NCI-H774 (cell line): ENCODE data around the gene PLEKHO1.
"Not testable (repeated sequence)": the region's sequence is repeated elsewhere in the genome, so short reads cannot be mapped to it uniquely, and the experiment has no call there.

ENCODE experiments used
- DNase-seq: peaks from one replicate; lab custom pipeline; 2025; lab: John Stamatoyannopoulos, UW

PLEKHO1 gene

GRCh38 chr1:150173141-150173585, 23.4 kb downstream of the PLEKHO1 start:
- DNase-seq, result no peak

GRCh38 chr1:150176593-150176992, 26.9 kb downstream of the PLEKHO1 start:
- no peak for DNase-seq

GRCh38 chr1:150178548-150178947, 28.8 kb downstream of the PLEKHO1 start:
- no peak for DNase-seq

- DNase-seq, result no peak
These were observed 30.2 kb downstream of the PLEKHO1 start for GRCh38 chr1:150179867-150180266.

GRCh38 chr1:150180474-150180873, 30.8 kb downstream of the PLEKHO1 start:
- no peak for DNase-seq

- no peak for DNase-seq
These were observed 32.5 kb downstream of the PLEKHO1 start for GRCh38 chr1:150182247-150182646.

- DNase-seq, result no peak
These were observed 33.3 kb downstream of the PLEKHO1 start for GRCh38 chr1:150183061-150183460.

- no peak for DNase-seq
These were observed 35.8 kb downstream of the PLEKHO1 start for GRCh38 chr1:150185481-150185880.

GRCh38 chr1:150186438-150186788, 36.7 kb downstream of the PLEKHO1 start:
- DNase-seq, result not testable (repeated sequence)

GRCh38 chr1:150186789-150187559, 37.3 kb downstream of the PLEKHO1 start:
- peak; percentile 26 for DNase-seq

GRCh38 chr1:150187560-150187931, 37.8 kb downstream of the PLEKHO1 start:
- DNase-seq, result no peak

- no peak for DNase-seq
These were observed 42.3 kb downstream of the PLEKHO1 start for GRCh38 chr1:150192012-150192411.

- no peak for DNase-seq
These were observed 44.8 kb downstream of the PLEKHO1 start for GRCh38 chr1:150194381-150195031.

GRCh38 chr1:150196417-150196816, 46.7 kb downstream of the PLEKHO1 start:
- DNase-seq, result no peak

- no peak for DNase-seq
These were observed 57.7 kb downstream of the PLEKHO1 start for GRCh38 chr1:150207281-150207971.

GRCh38 chr1:150208460-150208859, 58.7 kb downstream of the PLEKHO1 start:
- not testable (repeated sequence) for DNase-seq
